Stomach smooth muscle (tissue), 2 donors: ENCODE results near the gene HRH3.

Experiments used
- H3K27ac ChIP-seq: one replicate; pipeline ENCODE4 v1.7.0; 2013; ENCODE audit warnings: mild to moderate bottlenecking, low read length, inconsistent platforms
- H3K27me3 ChIP-seq, 2 donors: one replicate each; pipeline ENCODE4 v1.7.0; 2013; ENCODE audit warnings: low read length in 2 of 2; ENCODE audit not compliant: insufficient read depth in 2 of 2, control insufficient read depth in 1 of 2
- H3K36me3 ChIP-seq, 2 donors: one replicate each; pipeline ENCODE4 v1.7.0; 2013; ENCODE audit warnings: low read length in 2 of 2; ENCODE audit not compliant: control insufficient read depth in 2 of 2, insufficient read depth in 2 of 2
- H3K4me1 ChIP-seq: one replicate; pipeline ENCODE4 v1.7.0; 2013; ENCODE audit warnings: low read length; ENCODE audit not compliant: control insufficient read depth, insufficient read depth
- H3K4me3 ChIP-seq, 2 donors: one replicate each; pipeline ENCODE4 v1.7.0; 2013; ENCODE audit warnings: low read length in 2 of 2
- H3K9ac ChIP-seq, 2 donors: one replicate each; pipeline ENCODE4 v1.7.0; 2013; ENCODE audit warnings: low read length in 2 of 2, mild to moderate bottlenecking in 1 of 2
- H3K9me3 ChIP-seq, 2 donors: one replicate each; pipeline ENCODE4 v1.7.0; 2013; ENCODE audit warnings: low read length in 2 of 2; ENCODE audit not compliant: control insufficient read depth in 2 of 2
- donor health status: healthy.
- donor health status: Pancreatic carcinoma.

HRH3 gene

GRCh38 chr20:62223571-62223970 lies 3.5 kb upstream of the HRH3 start:
- Histone ChIP-seq H3K4me1 (peaks cover 8% of the 10 kb centered on the region), H3K27ac (no peak overlapping the region), H3K9me3 (no peaks in the 10 kb centered on the region), H3K9ac (no peak overlapping the region), H3K4me3 (no peak overlapping the region), H3K27me3 (peaks cover 52 to 53% of the 10 kb centered on the region in 2 donors), H3K36me3 (no peaks in the 10 kb centered on the region)

- Histone ChIP-seq H3K36me3 (no peaks in the 10 kb centered on the region), H3K4me1 (peaks cover 8% of the 10 kb centered on the region), H3K9ac (no peak overlapping the region), H3K9me3 (no peaks in the 10 kb centered on the region), H3K4me3 (no peak overlapping the region), H3K27ac (no peak overlapping the region), H3K27me3 (peaks cover 55 to 56% of the 10 kb centered on the region in 2 donors)
These were observed 2.9 kb upstream of the HRH3 start for GRCh38 chr20:62222972-62223371.

- H3K4me3 ChIP-seq = no peak overlapping the region
- no peak overlapping the region for H3K27ac ChIP-seq
- H3K9ac ChIP-seq = no peak overlapping the region
- no peaks in the 10 kb centered on the region for H3K9me3 ChIP-seq
- H3K4me1 ChIP-seq = peaks cover 8% of the 10 kb centered on the region
- no peaks in the 10 kb centered on the region for H3K36me3 ChIP-seq
- H3K27me3 ChIP-seq = peaks cover 57% of the 10 kb centered on the region in 2 donors
These were observed 2.3 kb upstream of the HRH3 start for GRCh38 chr20:62222266-62222850.

- H3K27ac ChIP-seq = no peak overlapping the region
- H3K9ac ChIP-seq = no peak overlapping the region
- no peaks in the 10 kb centered on the region for H3K9me3 ChIP-seq
- H3K4me1 ChIP-seq = peaks cover 8% of the 10 kb centered on the region
- H3K36me3 ChIP-seq = no peaks in the 10 kb centered on the region
- H3K4me3 ChIP-seq = no peak overlapping the region
- H3K27me3 ChIP-seq = peaks cover 60 to 62% of the 10 kb centered on the region in 2 donors
These were observed 839 bp upstream of the HRH3 start for GRCh38 chr20:62220666-62221568.

GRCh38 chr20:62219101-62219991 lies 732 bp downstream of the HRH3 start:
- Histone ChIP-seq H3K27me3 (peaks cover 61 to 69% of the 10 kb centered on the region in 2 donors), H3K36me3 (no peaks in the 10 kb centered on the region), H3K4me3 (peak overlapping the region in 1 of 2 donors; percentile 22), H3K9me3 (no peaks in the 10 kb centered on the region), H3K9ac (no peak overlapping the region), H3K27ac (no peak overlapping the region), H3K4me1 (peaks cover 8% of the 10 kb centered on the region)

- Histone ChIP-seq H3K27ac (no peak overlapping the region), H3K9ac (no peak overlapping the region), H3K36me3 (no peaks in the 10 kb centered on the region), H3K27me3 (peaks cover 58 to 72% of the 10 kb centered on the region in 2 donors), H3K9me3 (no peaks in the 10 kb centered on the region), H3K4me3 (no peak overlapping the region), H3K4me1 (peaks cover 8% of the 10 kb centered on the region)
These were observed 1.9 kb downstream of the HRH3 start for GRCh38 chr20:62217913-62218773.

GRCh38 chr20:62216636-62217566 lies 3.2 kb downstream of the HRH3 start:
- peaks cover 54 to 66% of the 10 kb centered on the region in 2 donors for H3K27me3 ChIP-seq
- H3K27ac ChIP-seq = no peak overlapping the region
- no peaks in the 10 kb centered on the region for H3K36me3 ChIP-seq
- H3K9ac ChIP-seq = no peak overlapping the region
- no peaks in the 10 kb centered on the region for H3K9me3 ChIP-seq
- H3K4me1 ChIP-seq = peaks cover 8% of the 10 kb centered on the region
- no peak overlapping the region for H3K4me3 ChIP-seq

- no peaks in the 10 kb centered on the region for H3K36me3 ChIP-seq
- peaks cover 8% of the 10 kb centered on the region for H3K4me1 ChIP-seq
- H3K27ac ChIP-seq = no peak overlapping the region
- H3K27me3 ChIP-seq = peaks cover 53 to 66% of the 10 kb centered on the region in 2 donors
- H3K4me3 ChIP-seq = no peak overlapping the region
- no peak overlapping the region for H3K9ac ChIP-seq
- H3K9me3 ChIP-seq = no peaks in the 10 kb centered on the region
These were observed 4.0 kb downstream of the HRH3 start for GRCh38 chr20:62215991-62216635.
